Cardiac muscle cell (in vitro differentiated cells and primary cell): ENCODE data around the gene EMC6. TPM values are rescaled to one million over a fixed set of nuclear protein-coding genes. Genes with fewer than 3 reads are reported as not detected.

ENCODE experiments used
- DNase-seq, 2 donors: peaks; one replicate each; pipeline versions ENCODE4 v3.0.0 to v3.0.0-alpha.2; 2010 to 2017; ENCODE audit warnings: low read depth in 1 of 2, low spot score in 1 of 2
- H3K27ac ChIP-seq: fragments of 200-600 bp; sonication (generic); 2 replicates; pipeline ENCODE4 v1.5.1; 2016
- H3K27me3 ChIP-seq: fragments of 200-600 bp; sonication (generic); 2 replicates; pipeline ENCODE4 v1.6.0; 2016; ENCODE audit warnings: control low read depth
- H3K36me3 ChIP-seq: fragments of 200-600 bp; sonication (generic); 2 replicates; pipeline ENCODE4 v1.5.1; 2016; ENCODE audit warnings: control low read depth
- H3K4me1 ChIP-seq: fragments of 200-600 bp; sonication (generic); 2 replicates; pipeline ENCODE4 v1.8.1; 2017; ENCODE audit warnings: low read depth, mild to moderate bottlenecking, mixed run types
- H3K4me3 ChIP-seq: fragments of 200-600 bp; sonication (generic); 2 replicates; pipeline ENCODE4 v1.5.1; 2016; ENCODE audit warnings: mild to moderate bottlenecking
- H3K9me3 ChIP-seq: fragments of 200-600 bp; sonication (generic); 2 replicates; pipeline ENCODE4 v1.5.1; 2017; ENCODE audit warnings: low read depth, mild to moderate bottlenecking, control low read depth
- CTCF ChIP-seq: IDR thresholded peaks from 2 replicates; pipeline ENCODE4 v1.5.1; 2012; ENCODE audit warnings: low read depth, mild to moderate bottlenecking, low read length
- polyA plus RNA-seq: library from polyadenylated mRNA; unstranded; fragments of >200 nt; fragmentation: Nextera tagmentation; extraction: Ambion mirVana; gene quantifications from 2 replicates; pipeline ENCODE4 v1.2.1, GENCODE V29; 2016
- total RNA-seq: library from RNA; depleted of rRNA; stranded (reverse); fragments of >200 nt; gene quantifications from 2 replicates; pipeline ENCODE4 v1.2.3, GENCODE V29; 2016

The EMC6 gene
- total and polyA plus RNA-seq, 2 experiments from 2014 or later = 56.0 to 165 TPM

- DNase-seq = no peak
- Histone ChIP-seq H3K27ac (no peak overlapping the region), H3K4me1 (peaks cover 23% of the 10 kb centered on the region), H3K36me3 (no peaks in the 10 kb centered on the region), H3K27me3 (no peaks in the 10 kb centered on the region), H3K4me3 (no peak overlapping the region), H3K9me3 (no peaks in the 10 kb centered on the region)
- TF ChIP-seq CTCF = no peak
Measured at GRCh38 chr17:3656755-3657587, 11.6 kb upstream of the EMC6 start.

GRCh38 chr17:3657588-3657869 is 11.1 kb upstream of the EMC6 start:
- Histone ChIP-seq H3K4me3 (no peak overlapping the region), H3K27me3 (no peaks in the 10 kb centered on the region), H3K36me3 (no peaks in the 10 kb centered on the region), H3K4me1 (peaks cover 23% of the 10 kb centered on the region), H3K9me3 (no peaks in the 10 kb centered on the region), H3K27ac (no peak overlapping the region)
- TF ChIP-seq CTCF = no peak
- no peak for DNase-seq

- no peaks in the 10 kb centered on the region for H3K36me3 ChIP-seq
- no peaks in the 10 kb centered on the region for H3K27me3 ChIP-seq
- no peak for TF ChIP-seq CTCF
- no peaks in the 10 kb centered on the region for H3K9me3 ChIP-seq
- H3K27ac ChIP-seq = peak overlapping the region; percentile 88
- H3K4me1 ChIP-seq = peaks cover 23% of the 10 kb centered on the region
- no peak overlapping the region for H3K4me3 ChIP-seq
- DNase-seq = no peak
Measured at GRCh38 chr17:3657874-3658783, 10.5 kb upstream of the EMC6 start.

GRCh38 chr17:3658784-3659449 is 9.7 kb upstream of the EMC6 start:
- H3K27ac ChIP-seq = peak overlapping the region; percentile 88
- TF ChIP-seq CTCF = no peak
- H3K4me1 ChIP-seq = peaks cover 23% of the 10 kb centered on the region
- no peaks in the 10 kb centered on the region for H3K27me3 ChIP-seq
- H3K36me3 ChIP-seq = no peaks in the 10 kb centered on the region
- no peaks in the 10 kb centered on the region for H3K9me3 ChIP-seq
- no peak for DNase-seq
- no peak overlapping the region for H3K4me3 ChIP-seq

- no peaks in the 10 kb centered on the region for H3K27me3 ChIP-seq
- H3K4me1 ChIP-seq = peaks cover 23% of the 10 kb centered on the region
- no peaks in the 10 kb centered on the region for H3K9me3 ChIP-seq
- peaks cover 3% of the 10 kb centered on the region for H3K36me3 ChIP-seq
- H3K27ac ChIP-seq = peak overlapping the region; percentile 88
- no peak overlapping the region for H3K4me3 ChIP-seq
- TF ChIP-seq CTCF = peak; percentile 26
- DNase-seq = peak; percentile 27 to 96
Measured at GRCh38 chr17:3659541-3660111, 9.0 kb upstream of the EMC6 start.
